HG03135 (cell line): ENCODE results near the gene THBS4.

ENCODE experiments used
- ATAC-seq: cut with Tn5 transposase; IDR thresholded peaks from one replicate; pipeline ENCODE4 v1.9.1; 2021; ENCODE audit warnings: mild to moderate bottlenecking, moderate library complexity; ENCODE audit not compliant: unreplicated experiment

THBS4 gene

GRCh38 chr5:80034962-80035821 lies at the start of gene THBS4:
Gene THBS4 (plus strand): TSS chr5:80035348. CDS start chr5:80035538, 190 bp downstream.
- ATAC-seq = no peak

- no peak for ATAC-seq
These were observed 48.9 kb upstream of the THBS4 start for GRCh38 chr5:79986260-79986659.

GRCh38 chr5:79990205-79990597 lies 44.9 kb upstream of the THBS4 start:
- peak; percentile 43 for ATAC-seq

DNA sequence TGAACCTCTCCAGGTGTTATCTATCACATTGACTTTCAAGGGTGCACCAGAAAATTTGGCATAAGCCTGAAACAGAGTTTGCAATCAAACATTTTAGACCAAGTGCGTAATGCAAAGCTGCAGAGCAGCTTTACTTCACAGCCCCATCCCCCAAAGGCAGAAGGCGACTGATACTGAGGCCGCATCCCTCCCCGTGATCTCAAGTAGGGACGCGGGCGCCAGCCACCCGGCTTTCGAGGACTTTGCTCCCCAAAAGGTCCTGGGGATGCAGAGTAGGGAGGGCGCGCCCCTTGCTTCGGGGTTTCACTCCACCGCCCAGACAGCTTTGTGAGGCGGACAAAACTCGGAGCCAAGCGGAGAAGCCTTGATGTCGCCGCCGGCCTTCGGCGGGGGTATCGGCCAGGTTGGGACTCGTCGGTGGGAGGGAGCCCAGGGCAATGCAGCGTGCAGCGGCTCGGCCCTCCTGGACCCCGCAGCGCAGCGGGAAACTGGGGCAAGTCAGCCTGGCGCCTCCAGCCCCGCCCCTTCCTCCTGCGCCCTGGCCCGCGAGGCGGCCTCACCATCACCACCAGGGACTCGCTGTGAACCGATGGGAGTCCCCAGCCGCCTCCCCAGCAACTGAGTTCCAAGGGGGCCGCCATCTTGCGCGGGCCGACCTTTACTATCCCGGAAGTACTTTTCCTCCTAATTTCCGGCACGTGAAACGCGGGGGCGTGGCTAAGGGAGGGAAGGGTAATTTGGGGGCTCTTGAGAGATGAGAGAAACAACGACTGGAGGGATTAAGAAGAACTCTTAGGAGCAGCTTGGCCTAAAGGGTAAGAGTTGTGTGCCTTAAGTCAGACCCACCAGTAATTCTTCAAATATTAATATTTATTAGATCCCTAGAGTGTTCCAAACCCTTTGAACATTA lies 44.3 kb upstream of the THBS4 start, which contains the start of gene MTX3:
Gene MTX3, minus strand, starts transcription at position 665 of the 910 bp plus-strand sequence. Its CDS starts 24 bp downstream, at position 641.
- ATAC-seq = peak; percentile 90

GRCh38 chr5:79992891-79993657 lies 42.1 kb upstream of the THBS4 start:
- no peak for ATAC-seq

DNA sequence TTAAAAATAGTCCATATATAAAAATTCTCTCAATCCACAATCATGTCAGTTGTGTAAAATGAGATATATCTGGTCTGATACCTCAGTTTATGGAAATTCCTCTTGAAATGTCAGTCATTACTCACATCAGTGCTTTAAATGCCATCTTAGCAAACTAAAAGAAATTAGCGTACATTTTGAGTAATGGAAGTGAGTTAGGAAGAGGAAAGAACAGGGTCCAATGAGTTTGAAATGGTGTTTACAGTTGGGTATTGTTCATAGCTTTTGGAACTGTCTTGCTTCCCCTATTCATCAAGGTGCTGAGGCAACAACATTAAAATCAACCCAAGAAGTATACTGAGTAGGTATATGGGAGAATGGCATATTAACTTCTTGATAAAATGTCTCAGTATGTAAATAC lies 35.4 kb upstream of the THBS4 start:
- no peak for ATAC-seq

DNA sequence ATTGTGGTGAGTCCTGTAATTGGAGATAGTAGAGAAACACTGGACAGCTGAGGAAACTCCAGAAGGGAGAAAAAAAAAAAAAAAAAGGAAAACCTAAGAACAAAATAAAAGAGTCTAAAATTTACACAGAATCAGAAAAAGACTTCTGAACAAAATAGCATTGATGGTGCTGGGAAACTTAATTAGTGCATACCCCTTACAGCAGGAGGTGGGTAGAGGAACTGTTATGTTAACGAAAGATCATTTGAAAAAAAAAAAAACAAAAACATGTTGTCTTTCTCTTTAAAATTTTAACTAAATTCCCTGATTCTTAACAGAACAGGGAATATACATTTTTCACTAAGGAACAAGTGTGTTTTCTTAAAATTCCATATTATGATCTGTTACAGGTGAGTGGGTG lies 32.5 kb upstream of the THBS4 start:
- ATAC-seq = no peak

- no peak for ATAC-seq
These were observed 26.0 kb upstream of the THBS4 start for GRCh38 chr5:80008995-80009765.

- no peak for ATAC-seq
These were observed 24.3 kb upstream of the THBS4 start for GRCh38 chr5:80010754-80011392.

- no peak for ATAC-seq
These were observed 10.1 kb upstream of the THBS4 start for GRCh38 chr5:80025069-80025468.

- no peak for ATAC-seq
These were observed 8.3 kb upstream of the THBS4 start for GRCh38 chr5:80026841-80027240.

DNA sequence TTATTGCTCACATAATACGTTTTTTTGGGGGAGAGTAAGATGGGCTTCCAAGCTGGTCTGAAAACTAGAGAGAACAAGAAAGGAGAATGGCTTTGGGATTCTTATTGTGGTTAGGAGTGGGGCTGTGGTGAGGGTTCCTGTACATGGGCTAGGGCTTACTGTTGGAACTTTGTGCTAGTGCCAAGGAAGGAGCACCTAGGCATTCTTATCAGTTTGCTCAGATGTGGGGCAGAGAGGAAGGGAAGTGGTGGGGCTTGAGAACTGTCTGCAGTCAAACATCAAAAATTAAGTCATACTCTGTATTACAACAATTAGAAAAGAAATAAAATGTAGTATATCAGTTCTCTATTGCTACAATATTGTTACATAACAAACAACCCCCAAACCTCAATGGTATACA lies 4.0 kb upstream of the THBS4 start:
- ATAC-seq = no peak

DNA sequence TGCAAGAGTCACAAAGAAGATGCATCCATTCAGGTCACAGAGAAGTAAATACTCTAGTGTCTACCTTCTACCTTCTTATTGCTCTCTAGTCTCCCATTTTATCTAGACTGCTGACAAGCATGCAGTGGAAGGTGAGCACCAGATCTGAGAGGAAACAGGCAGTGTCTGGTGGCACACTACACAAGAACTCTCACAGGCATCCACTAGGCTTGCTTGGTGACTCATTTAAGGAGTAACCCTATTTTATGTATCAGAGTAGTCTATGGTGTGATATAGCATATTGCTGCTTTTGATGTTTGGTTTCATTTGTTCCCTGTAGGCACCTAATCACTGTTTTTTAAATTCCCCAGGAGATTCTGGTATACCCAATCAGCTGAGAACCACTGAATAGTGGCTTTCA lies 1.6 kb upstream of the THBS4 start:
- ATAC-seq = no peak

- ATAC-seq = no peak
These were observed 589 bp upstream of the THBS4 start for GRCh38 chr5:80034559-80034958.

- no peak for ATAC-seq
These were observed 691 bp downstream of the THBS4 start for GRCh38 chr5:80035839-80036238.

DNA sequence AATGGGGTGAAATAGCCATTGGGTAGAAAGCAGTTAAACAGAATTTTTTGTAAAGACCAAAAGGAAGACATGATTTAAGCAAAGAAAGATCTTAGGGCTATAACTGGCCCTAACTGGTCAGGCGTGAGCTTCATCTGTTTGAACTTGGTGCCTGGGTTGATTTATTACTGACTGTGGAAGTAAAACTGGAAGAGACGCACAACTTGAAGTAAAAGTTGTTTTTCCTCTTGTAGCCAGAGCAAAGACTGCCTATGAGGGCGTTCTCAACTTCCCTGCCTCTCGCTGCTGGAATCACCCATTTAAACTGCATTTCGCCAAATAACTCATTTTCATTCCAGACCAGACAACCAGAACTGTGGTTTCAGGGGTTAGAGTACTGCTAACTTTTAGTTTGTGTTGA lies 1.5 kb downstream of the THBS4 start:
- no peak for ATAC-seq

DNA sequence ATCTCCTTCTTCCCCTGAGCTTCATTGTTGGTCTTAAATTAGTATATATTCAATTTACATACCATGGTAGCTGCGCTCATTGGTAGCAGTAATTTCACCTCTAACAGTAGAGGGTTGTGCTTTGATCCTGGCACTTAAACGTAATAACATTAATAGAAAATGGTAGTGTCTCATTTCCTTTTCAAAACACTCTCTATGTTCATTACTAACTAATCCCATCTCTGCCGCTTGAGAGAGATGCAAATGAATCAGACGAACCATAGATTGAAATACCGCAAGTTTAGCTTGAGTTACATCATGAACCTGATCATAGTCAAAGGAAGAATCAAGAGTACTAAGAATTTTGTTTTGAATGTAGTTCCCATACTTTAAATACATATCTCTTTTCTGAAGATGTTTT lies 2.2 kb downstream of the THBS4 start:
- no peak for ATAC-seq

GRCh38 chr5:80039650-80040049 lies 4.5 kb downstream of the THBS4 start:
- no peak for ATAC-seq

GRCh38 chr5:80041527-80041926 lies 6.4 kb downstream of the THBS4 start:
- no peak for ATAC-seq

DNA sequence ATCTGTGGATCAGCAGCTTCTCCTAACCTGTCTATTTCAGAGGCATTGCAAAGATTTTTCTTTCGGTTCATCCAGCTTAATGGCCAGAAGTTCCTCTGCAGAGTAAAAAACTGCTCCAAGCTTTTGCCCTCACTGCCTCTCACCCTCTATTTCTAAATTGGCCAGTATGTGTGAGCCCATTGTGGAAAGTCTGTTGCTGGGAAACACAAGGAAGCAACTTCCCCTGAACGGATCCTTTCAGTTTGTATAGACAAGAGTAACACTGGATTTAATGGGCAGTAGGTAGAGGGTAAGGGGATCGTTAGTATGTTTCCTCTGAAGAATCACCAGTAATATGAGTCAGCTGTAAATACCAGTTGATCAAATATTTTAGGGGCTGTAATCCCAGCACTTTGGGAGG lies 7.2 kb downstream of the THBS4 start:
- no peak for ATAC-seq
